Epithelial cell of esophagus (primary cell): Measurements from ENCODE around the gene RPTOR.

Source experiments
- DNase-seq: peaks from one replicate; pipeline ENCODE4 v3.0.0; 2010; ENCODE audit warnings: low read depth
- H3K4me3 ChIP-seq: 2 replicates; pipeline ENCODE4 v1.5.1; 2011; ENCODE audit warnings: mild to moderate bottlenecking, low read length, control low read depth
- CTCF ChIP-seq: IDR thresholded peaks from 2 replicates; pipeline ENCODE4 v1.5.1; 2011; ENCODE audit warnings: low read depth, mild to moderate bottlenecking, low read length, control low read depth, inconsistent platforms; ENCODE audit not compliant: insufficient read depth; ENCODE audit errors: missing control alignments

Gene RPTOR

GRCh38 chr17:80782536-80783427 lies 238.1 kb downstream of the RPTOR start:
- no peak for DNase-seq
- H3K4me3 ChIP-seq, result no peak overlapping the region

GRCh38 chr17:80783486-80783885 lies 238.8 kb downstream of the RPTOR start:
- H3K4me3 ChIP-seq, result no peak overlapping the region
- no peak for DNase-seq
- no peak for TF ChIP-seq CTCF

More at GRCh38 chr17:80782536-80783427, 238.1 kb downstream of the RPTOR start:
- TF ChIP-seq CTCF, result no peak

GRCh38 chr17:80783971-80784370 lies 239.3 kb downstream of the RPTOR start:
- no peak overlapping the region for H3K4me3 ChIP-seq
- no peak for TF ChIP-seq CTCF
- DNase-seq, result no peak

- no peak for TF ChIP-seq CTCF
- DNase-seq, result no peak
- H3K4me3 ChIP-seq, result no peak overlapping the region
Measured at GRCh38 chr17:80785477-80786178, 241.0 kb downstream of the RPTOR start.

- no peak for DNase-seq
- TF ChIP-seq CTCF, result no peak
- H3K4me3 ChIP-seq, result no peak overlapping the region
Measured at GRCh38 chr17:80786470-80786869, 241.8 kb downstream of the RPTOR start.

- no peak for TF ChIP-seq CTCF
- H3K4me3 ChIP-seq, result no peak overlapping the region
Measured at GRCh38 chr17:80786887-80787286, 242.2 kb downstream of the RPTOR start.

More at GRCh38 chr17:80786887-80787286, 242.2 kb downstream of the RPTOR start:
- no peak for DNase-seq
